Neutrophil (primary cell): ENCODE data around the gene INTS1.

Experiments used
- H3K27ac ChIP-seq: fragments of 200-600 bp; sonication (generic); 2 replicates; pipeline ENCODE4 v1.5.1; 2016; ENCODE audit warnings: mild to moderate bottlenecking, moderate library complexity
- H3K27me3 ChIP-seq: fragments of 200-600 bp; sonication (generic); 2 replicates; pipeline ENCODE4 v1.6.0; 2016; ENCODE audit warnings: mild to moderate bottlenecking
- H3K36me3 ChIP-seq: fragments of 200-600 bp; sonication (generic); 2 replicates; pipeline ENCODE4 v1.5.1; 2017
- H3K4me1 ChIP-seq, 2 experiments: fragments of 200-600 bp in 1 of 2; sonication (generic) in 1 of 2; 1 replicate in 1 of 2; 2 replicates in 1 of 2; pipeline versions ENCODE4 v1.5.1 to v1.6.1; 2013 to 2016; ENCODE audit warnings: low read depth in 1 of 2, low read length in 1 of 2, mild to moderate bottlenecking in 1 of 2, moderate library complexity in 1 of 2; ENCODE audit not compliant: control insufficient read depth in 1 of 2, insufficient read depth in 1 of 2
- H3K4me3 ChIP-seq, 2 experiments: fragments of 200-600 bp in 1 of 2; sonication (generic) in 1 of 2; 1 replicate in 1 of 2; 2 replicates in 1 of 2; pipeline ENCODE4 v1.5.1; 2013 to 2016; ENCODE audit warnings: low read depth in 1 of 2, low read length in 1 of 2, mild to moderate bottlenecking in 1 of 2, moderate library complexity in 1 of 2
- H3K9me3 ChIP-seq: fragments of 200-600 bp; sonication (generic); 2 replicates; pipeline ENCODE4 v1.5.1; 2016
- CTCF ChIP-seq: fragments of 200-600 bp; sonication (generic); IDR thresholded peaks from 2 replicates; pipeline ENCODE4 v1.5.1; 2016; ENCODE audit warnings: antibody characterized with exemption

Gene INTS1

GRCh38 chr7:1510780-1511154 lies 6.6 kb upstream of the INTS1 start:
- Histone ChIP-seq H3K4me1 (peaks cover 42 to 49% of the 10 kb centered on the region in 2 experiments), H3K36me3 (no peaks in the 10 kb centered on the region), H3K4me3 (no peak overlapping the region), H3K27ac (no peak overlapping the region), H3K27me3 (no peaks in the 10 kb centered on the region), H3K9me3 (no peaks in the 10 kb centered on the region)
- no peak for TF ChIP-seq CTCF

GRCh38 chr7:1509226-1509625 lies 5.0 kb upstream of the INTS1 start:
- Histone ChIP-seq H3K36me3 (no peaks in the 10 kb centered on the region), H3K27me3 (no peaks in the 10 kb centered on the region), H3K4me1 (peaks cover 56 to 63% of the 10 kb centered on the region in 2 experiments), H3K4me3 (no peak overlapping the region), H3K9me3 (no peaks in the 10 kb centered on the region), H3K27ac (no peak overlapping the region)
- TF ChIP-seq CTCF = no peak

- no peak overlapping the region for H3K4me3 ChIP-seq
- TF ChIP-seq CTCF = no peak
- no peaks in the 10 kb centered on the region for H3K36me3 ChIP-seq
- no peaks in the 10 kb centered on the region for H3K9me3 ChIP-seq
- H3K27me3 ChIP-seq = no peaks in the 10 kb centered on the region
- H3K27ac ChIP-seq = no peak overlapping the region
- H3K4me1 ChIP-seq = peaks cover 55 to 64% of the 10 kb centered on the region in 2 experiments
Observed at GRCh38 chr7:1508277-1508758, 4.1 kb upstream of the INTS1 start.

- peaks cover 20% of the 10 kb centered on the region for H3K36me3 ChIP-seq
- H3K4me1 ChIP-seq = peaks cover 35 to 44% of the 10 kb centered on the region in 2 experiments
- no peaks in the 10 kb centered on the region for H3K27me3 ChIP-seq
- peak overlapping the region; percentile 91 for H3K27ac ChIP-seq
- no peak for TF ChIP-seq CTCF
- H3K4me3 ChIP-seq = peak overlapping the region; percentile 66 to 93
- no peaks in the 10 kb centered on the region for H3K9me3 ChIP-seq
Observed at GRCh38 chr7:1505731-1506550, 1.8 kb upstream of the INTS1 start.

- Histone ChIP-seq H3K36me3 (peaks cover 46% of the 10 kb centered on the region), H3K27me3 (no peaks in the 10 kb centered on the region), H3K4me1 (peaks cover 33 to 36% of the 10 kb centered on the region in 2 experiments), H3K9me3 (no peaks in the 10 kb centered on the region), H3K27ac (peak overlapping the region; percentile 80), H3K4me3 (peak overlapping the region; percentile 87 to 93)
- TF ChIP-seq CTCF = no peak
Observed at GRCh38 chr7:1503390-1503789, 799 bp downstream of the INTS1 start.
